HEK293T (cell line): Measurements from ENCODE around the gene STIM1.

Source experiments
- ELF4 ChIP-seq: fragments of 450-650 bp; IDR thresholded peaks from 2 replicates; pipeline ENCODE4 v1.6.1; 2017; ENCODE audit warnings: antibody characterized with exemption
- FOXA1 ChIP-seq: fragments of 450-650 bp; IDR thresholded peaks from 2 replicates; pipeline ENCODE4 v1.6.1; 2016; ENCODE audit warnings: mild to moderate bottlenecking
- FOXK2 ChIP-seq: fragments of 450-650 bp; IDR thresholded peaks from 2 replicates; pipeline ENCODE4 v1.6.1; 2016; ENCODE audit warnings: mild to moderate bottlenecking
- FOXM1 ChIP-seq: fragments of 450-650 bp; IDR thresholded peaks from 2 replicates; pipeline ENCODE4 v1.6.1; 2017; ENCODE audit warnings: mild to moderate bottlenecking, borderline replicate concordance
- HDGF ChIP-seq: fragments of 450-650 bp; IDR thresholded peaks from 2 replicates; pipeline ENCODE4 v1.6.1; 2017; ENCODE audit warnings: antibody characterized with exemption, borderline replicate concordance
- L3MBTL2 ChIP-seq: fragments of 450-650 bp; conservative IDR thresholded peaks from 2 replicates; pipeline ENCODE4 v1.6.1; 2016; ENCODE audit warnings: mild to moderate bottlenecking
- SP1 ChIP-seq: fragments of 450-650 bp; IDR thresholded peaks from 2 replicates; pipeline ENCODE4 v1.6.1; 2017
- SUZ12 ChIP-seq: fragments of 450-650 bp; IDR thresholded peaks from 2 replicates; pipeline ENCODE4 v1.6.1; 2016; ENCODE audit warnings: mild to moderate bottlenecking
- TARDBP ChIP-seq: fragments of 450-650 bp; IDR thresholded peaks from 2 replicates; pipeline ENCODE4 v1.6.1; 2016
- ZNF384 ChIP-seq: fragments of 450-650 bp; IDR thresholded peaks from 2 replicates; pipeline ENCODE4 v1.6.1; 2016

DNA sequence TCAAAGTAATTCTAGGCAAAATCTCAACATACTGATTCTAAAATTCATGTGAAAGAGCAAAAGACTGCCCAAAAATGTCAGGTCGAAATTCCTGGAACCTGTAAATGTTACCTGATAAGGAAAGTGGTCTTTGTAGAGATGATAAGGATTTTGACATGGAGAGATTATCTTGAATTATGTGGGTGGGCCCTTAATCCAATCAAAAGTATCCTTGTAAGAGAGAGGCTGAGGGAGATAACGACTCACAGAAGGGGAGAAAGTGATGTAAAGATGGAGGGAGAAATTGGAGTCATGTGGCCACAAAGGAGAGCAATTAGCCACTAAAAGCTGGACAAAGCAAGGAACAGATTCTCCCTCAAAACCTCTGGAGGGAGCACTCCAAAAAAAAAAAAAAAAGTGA is 259.7 kb downstream of the STIM1 start:
- TF ChIP-seq SP1, result no peak
- TF ChIP-seq HDGF, result no peak
- no peak for TF ChIP-seq ELF4
- no peak for TF ChIP-seq SUZ12
- no peak for TF ChIP-seq TARDBP
- TF ChIP-seq ZNF384, result no peak
- no peak for TF ChIP-seq FOXA1
- TF ChIP-seq FOXM1, result no peak
- no peak for TF ChIP-seq L3MBTL2
- TF ChIP-seq FOXK2, result no peak
